ENCODE data around the gene ZFR2.
A peak's percentile ranks its signal among the peaks of the same experiment; 100 is the strongest.

The ZFR2 gene

GRCh38 chr19:3866910-3867638, 1.8 kb downstream of the ZFR2 start:
- Histone ChIP-seq H3K9me3 (ENCODE audit: insufficient read depth, low read depth, low read length) (peaks cover 9% of the 10 kb centered on the region; the same call in 1 of the 2 replicates), H3K9ac (ENCODE audit: low read depth, low read length) (0 out of 2 replicates have a peak overlapping the region, but pooled peaks have one; percentile 53), H3K4me3 (ENCODE audit: low read length) (peak overlapping the region; percentile 57; the same call in 1 of the 2 replicates), H3K27ac (ENCODE audit: low read length) (no peak overlapping the region), H3K36me3 (ENCODE audit: insufficient read depth, low read depth, low read length) (no peaks in the 10 kb centered on the region), H3K4me1 (ENCODE audit: insufficient read depth, low read length) (no peaks in the 10 kb centered on the region), H3K27me3 (ENCODE audit: insufficient read depth, low read length) (peaks cover 25% of the 10 kb centered on the region)

- no peak overlapping the region for H3K9ac ChIP-seq (ENCODE audit: low read depth, low read length)
- H3K4me1 ChIP-seq (ENCODE audit: insufficient read depth, low read length) = no peaks in the 10 kb centered on the region
- no peaks in the 10 kb centered on the region for H3K27me3 ChIP-seq (ENCODE audit: insufficient read depth, low read length)
- H3K9me3 ChIP-seq (ENCODE audit: insufficient read depth, low read depth, low read length) = no peaks in the 10 kb centered on the region
- no peak overlapping the region for H3K4me3 ChIP-seq (ENCODE audit: low read length)
- H3K27ac ChIP-seq (ENCODE audit: low read length) = no peak overlapping the region
- no peaks in the 10 kb centered on the region for H3K36me3 ChIP-seq (ENCODE audit: insufficient read depth, low read depth, low read length)
These were observed 5.2 kb downstream of the ZFR2 start for GRCh38 chr19:3863648-3864047.

- Histone ChIP-seq H3K27me3 (ENCODE audit: insufficient read depth, low read length) (no peaks in the 10 kb centered on the region), H3K9ac (ENCODE audit: low read depth, low read length) (no peak overlapping the region), H3K9me3 (ENCODE audit: insufficient read depth, low read depth, low read length) (no peaks in the 10 kb centered on the region), H3K4me3 (ENCODE audit: low read length) (no peak overlapping the region), H3K27ac (ENCODE audit: low read length) (no peak overlapping the region), H3K4me1 (ENCODE audit: insufficient read depth, low read length) (no peaks in the 10 kb centered on the region), H3K36me3 (ENCODE audit: insufficient read depth, low read depth, low read length) (no peaks in the 10 kb centered on the region)
These were observed 5.9 kb downstream of the ZFR2 start for GRCh38 chr19:3862826-3863500.

GRCh38 chr19:3860499-3860898, 8.3 kb downstream of the ZFR2 start:
- H3K36me3 ChIP-seq (ENCODE audit: insufficient read depth, low read depth, low read length) = no peaks in the 10 kb centered on the region
- H3K27ac ChIP-seq (ENCODE audit: low read length) = no peak overlapping the region
- H3K4me3 ChIP-seq (ENCODE audit: low read length) = no peak overlapping the region
- H3K9me3 ChIP-seq (ENCODE audit: insufficient read depth, low read depth, low read length) = no peaks in the 10 kb centered on the region
- H3K9ac ChIP-seq (ENCODE audit: low read depth, low read length) = no peak overlapping the region
- no peaks in the 10 kb centered on the region for H3K4me1 ChIP-seq (ENCODE audit: insufficient read depth, low read length)
- H3K27me3 ChIP-seq (ENCODE audit: insufficient read depth, low read length) = no peaks in the 10 kb centered on the region

GRCh38 chr19:3857449-3858003, 11.3 kb downstream of the ZFR2 start:
- H3K27ac ChIP-seq (ENCODE audit: low read length) = no peak overlapping the region
- no peak overlapping the region for H3K9ac ChIP-seq (ENCODE audit: low read depth, low read length)
- peaks cover 4% of the 10 kb centered on the region for H3K9me3 ChIP-seq (ENCODE audit: insufficient read depth, low read depth, low read length)
- peaks cover under 1% of the 10 kb centered on the region for H3K36me3 ChIP-seq (ENCODE audit: insufficient read depth, low read depth, low read length)
- H3K4me3 ChIP-seq (ENCODE audit: low read length) = no peak overlapping the region
- H3K4me1 ChIP-seq (ENCODE audit: insufficient read depth, low read length) = no peaks in the 10 kb centered on the region
- H3K27me3 ChIP-seq (ENCODE audit: insufficient read depth, low read length) = no peaks in the 10 kb centered on the region

GRCh38 chr19:3855320-3855719, 13.5 kb downstream of the ZFR2 start:
- Histone ChIP-seq H3K4me3 (ENCODE audit: low read length) (no peak overlapping the region), H3K36me3 (ENCODE audit: insufficient read depth, low read depth, low read length) (peaks cover 14% of the 10 kb centered on the region), H3K27ac (ENCODE audit: low read length) (no peak overlapping the region), H3K4me1 (ENCODE audit: insufficient read depth, low read length) (no peaks in the 10 kb centered on the region), H3K9ac (ENCODE audit: low read depth, low read length) (no peak overlapping the region), H3K27me3 (ENCODE audit: insufficient read depth, low read length) (no peaks in the 10 kb centered on the region), H3K9me3 (ENCODE audit: insufficient read depth, low read depth, low read length) (peaks cover 20% of the 10 kb centered on the region)

- H3K9me3 ChIP-seq (ENCODE audit: insufficient read depth, low read depth, low read length) = peaks cover 20% of the 10 kb centered on the region
- no peaks in the 10 kb centered on the region for H3K27me3 ChIP-seq (ENCODE audit: insufficient read depth, low read length)
- H3K4me1 ChIP-seq (ENCODE audit: insufficient read depth, low read length) = no peaks in the 10 kb centered on the region
- H3K9ac ChIP-seq (ENCODE audit: low read depth, low read length) = no peak overlapping the region
- H3K36me3 ChIP-seq (ENCODE audit: insufficient read depth, low read depth, low read length) = peaks cover 14% of the 10 kb centered on the region
- H3K27ac ChIP-seq (ENCODE audit: low read length) = no peak overlapping the region
- H3K4me3 ChIP-seq (ENCODE audit: low read length) = no peak overlapping the region
These were observed 16.1 kb downstream of the ZFR2 start for GRCh38 chr19:3852614-3853254.

- peaks cover 20% of the 10 kb centered on the region for H3K9me3 ChIP-seq (ENCODE audit: insufficient read depth, low read depth, low read length)
- H3K36me3 ChIP-seq (ENCODE audit: insufficient read depth, low read depth, low read length) = peaks cover 14% of the 10 kb centered on the region
- H3K9ac ChIP-seq (ENCODE audit: low read depth, low read length) = no peak overlapping the region
- no peak overlapping the region for H3K27ac ChIP-seq (ENCODE audit: low read length)
- H3K27me3 ChIP-seq (ENCODE audit: insufficient read depth, low read length) = no peaks in the 10 kb centered on the region
- no peaks in the 10 kb centered on the region for H3K4me1 ChIP-seq (ENCODE audit: insufficient read depth, low read length)
- H3K4me3 ChIP-seq (ENCODE audit: low read length) = no peak overlapping the region
These were observed 16.7 kb downstream of the ZFR2 start for GRCh38 chr19:3852177-3852511.

GRCh38 chr19:3851254-3852176, 17.3 kb downstream of the ZFR2 start:
- Histone ChIP-seq H3K27ac (ENCODE audit: low read length) (no peak overlapping the region), H3K9ac (ENCODE audit: low read depth, low read length) (no peak overlapping the region), H3K9me3 (ENCODE audit: insufficient read depth, low read depth, low read length) (peaks cover 20% of the 10 kb centered on the region), H3K36me3 (ENCODE audit: insufficient read depth, low read depth, low read length) (peaks cover 14% of the 10 kb centered on the region), H3K4me3 (ENCODE audit: low read length) (no peak overlapping the region), H3K4me1 (ENCODE audit: insufficient read depth, low read length) (no peaks in the 10 kb centered on the region), H3K27me3 (ENCODE audit: insufficient read depth, low read length) (no peaks in the 10 kb centered on the region)

GRCh38 chr19:3850320-3850972, 18.4 kb downstream of the ZFR2 start:
- Histone ChIP-seq H3K4me3 (ENCODE audit: low read length) (no peak overlapping the region), H3K9ac (ENCODE audit: low read depth, low read length) (no peak overlapping the region), H3K27ac (ENCODE audit: low read length) (no peak overlapping the region), H3K9me3 (ENCODE audit: insufficient read depth, low read depth, low read length) (peaks cover 20% of the 10 kb centered on the region), H3K4me1 (ENCODE audit: insufficient read depth, low read length) (no peaks in the 10 kb centered on the region), H3K27me3 (ENCODE audit: insufficient read depth, low read length) (no peaks in the 10 kb centered on the region), H3K36me3 (ENCODE audit: insufficient read depth, low read depth, low read length) (peaks cover 14% of the 10 kb centered on the region)

- H3K4me3 ChIP-seq (ENCODE audit: low read length) = no peak overlapping the region
- no peaks in the 10 kb centered on the region for H3K4me1 ChIP-seq (ENCODE audit: insufficient read depth, low read length)
- H3K27me3 ChIP-seq (ENCODE audit: insufficient read depth, low read length) = no peaks in the 10 kb centered on the region
- no peak overlapping the region for H3K27ac ChIP-seq (ENCODE audit: low read length)
- no peak overlapping the region for H3K9ac ChIP-seq (ENCODE audit: low read depth, low read length)
- H3K9me3 ChIP-seq (ENCODE audit: insufficient read depth, low read depth, low read length) = peaks cover 20% of the 10 kb centered on the region
- H3K36me3 ChIP-seq (ENCODE audit: insufficient read depth, low read depth, low read length) = peaks cover 14% of the 10 kb centered on the region
These were observed 19.1 kb downstream of the ZFR2 start for GRCh38 chr19:3849787-3850186.
